Epithelial cell of proximal tubule (primary cell): ENCODE results near the gene VTA1. TPM values are rescaled to one million over a fixed set of nuclear protein-coding genes. Genes with fewer than 3 reads are reported as not detected.

Source experiments
- DNase-seq: peaks from one replicate; pipeline ENCODE4 v3.0.0-alpha.2; 2011; ENCODE audit warnings: low read depth
- H3K4me3 ChIP-seq: 2 replicates; pipeline ENCODE4 v1.5.1; 2011; ENCODE audit warnings: low read depth, mild to moderate bottlenecking, low read length
- total RNA-seq: library from RNA; depleted of rRNA; stranded (reverse); fragments of >200 nt; gene quantifications from 2 replicates; pipeline ENCODE4 v1.2.3, GENCODE V29; 2015
- TF ChIP-seq, protein P1 (sequence below): conservative IDR thresholded peaks from 2 replicates; pipeline ENCODE4 v1.5.1; 2012; ENCODE audit warnings: low read depth, mild to moderate bottlenecking, low read length

Gene VTA1
- total RNA-seq, 1 donor from 2014 or later = 48.2 TPM

DNA sequence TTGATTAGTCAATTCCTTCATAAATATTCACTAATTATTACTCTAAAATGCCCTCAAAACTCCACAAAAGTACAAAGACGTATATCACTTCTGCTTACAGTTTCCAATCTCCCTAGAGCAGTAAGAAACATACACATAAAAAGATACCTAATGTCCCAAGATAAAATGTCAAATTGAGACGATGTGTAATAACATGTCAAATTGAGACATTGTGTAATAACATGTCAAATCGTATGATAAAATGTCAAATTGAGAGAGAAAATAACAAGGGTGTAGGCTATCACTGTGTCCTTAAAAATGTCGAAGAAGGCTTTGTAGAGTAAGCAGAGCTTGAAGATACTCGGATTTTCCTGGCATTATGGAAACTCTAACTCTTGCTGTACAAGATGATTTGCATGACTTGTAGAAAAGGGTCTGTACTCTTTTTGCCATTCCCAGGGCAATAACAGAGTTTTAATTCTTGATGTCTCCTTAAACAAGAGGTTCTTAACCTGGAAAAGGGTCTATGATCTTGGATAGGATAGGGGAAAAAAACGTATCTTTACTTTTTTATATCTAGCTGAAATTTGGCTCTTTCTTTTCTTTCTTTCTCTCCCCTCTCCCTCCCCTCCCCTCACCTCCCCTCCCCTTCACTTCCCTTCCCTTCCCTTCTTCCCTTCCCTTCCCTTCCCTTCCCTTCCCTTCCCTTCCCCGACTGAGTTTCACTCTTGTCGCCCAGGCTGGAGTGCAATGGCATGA, 87.1 kb downstream of the VTA1 start:
- no peak overlapping the region for H3K4me3 ChIP-seq
- TF ChIP-seq, protein P1, sequence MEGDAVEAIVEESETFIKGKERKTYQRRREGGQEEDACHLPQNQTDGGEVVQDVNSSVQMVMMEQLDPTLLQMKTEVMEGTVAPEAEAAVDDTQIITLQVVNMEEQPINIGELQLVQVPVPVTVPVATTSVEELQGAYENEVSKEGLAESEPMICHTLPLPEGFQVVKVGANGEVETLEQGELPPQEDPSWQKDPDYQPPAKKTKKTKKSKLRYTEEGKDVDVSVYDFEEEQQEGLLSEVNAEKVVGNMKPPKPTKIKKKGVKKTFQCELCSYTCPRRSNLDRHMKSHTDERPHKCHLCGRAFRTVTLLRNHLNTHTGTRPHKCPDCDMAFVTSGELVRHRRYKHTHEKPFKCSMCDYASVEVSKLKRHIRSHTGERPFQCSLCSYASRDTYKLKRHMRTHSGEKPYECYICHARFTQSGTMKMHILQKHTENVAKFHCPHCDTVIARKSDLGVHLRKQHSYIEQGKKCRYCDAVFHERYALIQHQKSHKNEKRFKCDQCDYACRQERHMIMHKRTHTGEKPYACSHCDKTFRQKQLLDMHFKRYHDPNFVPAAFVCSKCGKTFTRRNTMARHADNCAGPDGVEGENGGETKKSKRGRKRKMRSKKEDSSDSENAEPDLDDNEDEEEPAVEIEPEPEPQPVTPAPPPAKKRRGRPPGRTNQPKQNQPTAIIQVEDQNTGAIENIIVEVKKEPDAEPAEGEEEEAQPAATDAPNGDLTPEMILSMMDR = no peak
- no peak for DNase-seq

DNA sequence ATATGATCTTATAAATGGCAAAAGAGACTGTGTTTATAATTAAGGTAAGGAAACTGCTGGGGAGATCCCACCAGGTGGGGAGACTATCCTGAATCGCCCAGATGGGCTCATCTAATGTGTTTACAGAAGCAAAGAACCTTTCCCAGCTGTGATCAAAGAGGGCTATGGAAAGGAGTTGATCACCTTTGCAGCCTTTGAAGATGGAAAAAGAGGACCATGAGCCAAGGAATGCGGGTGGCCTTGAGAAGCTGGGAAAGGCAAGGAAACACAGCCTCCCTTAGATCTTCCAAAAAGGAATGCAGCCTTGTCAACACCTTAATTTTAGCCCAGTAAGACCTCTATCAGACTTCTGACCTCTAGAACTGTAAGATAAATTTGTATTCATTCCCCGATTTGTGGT, 88.2 kb downstream of the VTA1 start:
- no peak overlapping the region for H3K4me3 ChIP-seq
- TF ChIP-seq, protein P1 = no peak
- no peak for DNase-seq

DNA sequence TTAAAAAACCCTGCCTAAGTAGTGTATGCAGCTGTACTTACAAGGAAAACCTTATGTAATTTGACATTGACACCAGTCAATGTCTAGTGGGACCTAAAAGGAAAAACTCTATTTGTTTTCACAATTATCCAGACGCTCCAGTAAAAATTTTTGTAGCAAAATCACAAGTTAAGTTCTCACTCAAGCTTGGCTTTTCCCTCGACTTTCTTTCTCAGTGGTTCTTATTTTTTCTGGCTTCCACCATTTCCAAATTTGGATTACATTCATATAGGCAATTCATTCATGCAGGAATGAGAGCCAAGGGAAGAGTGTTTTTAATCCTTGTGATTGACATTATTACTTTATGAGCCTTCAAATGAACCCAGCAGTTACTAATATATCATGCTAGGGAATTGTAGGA, 88.7 kb downstream of the VTA1 start:
- DNase-seq = no peak
- TF ChIP-seq, protein P1 = no peak
- H3K4me3 ChIP-seq = no peak overlapping the region

DNA sequence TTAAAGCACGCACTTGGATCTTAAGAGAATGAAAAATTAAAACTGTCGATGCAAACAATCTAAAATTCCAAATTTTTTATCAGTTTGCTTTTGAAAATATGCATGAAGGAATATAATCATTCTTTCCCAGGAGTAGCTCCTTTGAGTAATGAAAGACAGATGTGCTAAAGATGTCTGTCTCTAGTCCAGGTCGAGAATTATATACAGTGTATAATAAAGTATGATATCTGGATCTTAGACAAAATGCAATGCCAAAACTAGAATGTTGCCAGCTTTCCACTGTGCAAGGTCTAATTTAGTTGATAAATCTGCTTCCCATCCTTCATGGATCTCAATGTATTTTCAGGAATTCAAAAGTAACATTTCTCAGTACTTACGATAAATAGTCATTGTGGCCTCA, 89.6 kb downstream of the VTA1 start:
- H3K4me3 ChIP-seq = no peak overlapping the region
- no peak for DNase-seq
- TF ChIP-seq, protein P1 = no peak

DNA sequence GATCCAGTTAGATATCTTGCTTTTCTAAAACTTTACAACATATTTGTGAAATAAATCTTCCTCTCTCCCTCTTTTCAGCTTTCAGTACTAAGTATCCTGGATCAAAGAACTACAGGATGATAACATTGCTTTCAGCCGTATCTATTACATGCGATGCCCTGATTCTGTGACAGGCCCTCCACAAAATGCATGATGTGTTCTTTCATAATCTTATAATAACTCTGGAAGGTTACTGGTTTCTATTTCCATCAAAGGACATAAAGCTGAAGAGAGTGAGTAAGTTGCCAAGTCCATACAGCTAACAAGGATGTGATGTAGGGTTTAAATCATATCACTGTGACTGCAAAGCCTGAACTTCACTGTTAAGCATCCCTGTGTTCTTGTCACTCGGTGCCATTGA, 91.8 kb downstream of the VTA1 start:
- TF ChIP-seq, protein P1 = no peak
- H3K4me3 ChIP-seq = no peak overlapping the region
- DNase-seq = no peak

DNA sequence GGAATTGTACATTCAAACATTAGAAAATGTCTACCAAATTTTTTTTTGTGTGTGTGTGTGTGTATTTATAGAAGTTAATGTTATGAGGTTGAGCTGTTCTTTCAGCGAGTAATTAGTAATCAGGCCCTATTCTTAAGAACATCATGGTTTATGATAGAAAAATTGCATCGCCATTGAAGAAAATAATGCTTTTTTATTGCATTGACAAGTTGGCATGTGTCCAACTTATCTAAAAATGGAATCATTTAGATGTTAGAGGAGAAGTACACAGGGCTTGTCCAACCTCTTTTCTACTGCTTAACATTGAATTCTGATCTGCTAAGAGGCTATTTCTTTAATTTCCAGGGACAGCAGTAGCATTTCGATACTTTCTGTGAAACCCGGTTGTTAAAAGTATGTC, 93.1 kb downstream of the VTA1 start:
- TF ChIP-seq, protein P1 = no peak
- H3K4me3 ChIP-seq = no peak overlapping the region
- no peak for DNase-seq

DNA sequence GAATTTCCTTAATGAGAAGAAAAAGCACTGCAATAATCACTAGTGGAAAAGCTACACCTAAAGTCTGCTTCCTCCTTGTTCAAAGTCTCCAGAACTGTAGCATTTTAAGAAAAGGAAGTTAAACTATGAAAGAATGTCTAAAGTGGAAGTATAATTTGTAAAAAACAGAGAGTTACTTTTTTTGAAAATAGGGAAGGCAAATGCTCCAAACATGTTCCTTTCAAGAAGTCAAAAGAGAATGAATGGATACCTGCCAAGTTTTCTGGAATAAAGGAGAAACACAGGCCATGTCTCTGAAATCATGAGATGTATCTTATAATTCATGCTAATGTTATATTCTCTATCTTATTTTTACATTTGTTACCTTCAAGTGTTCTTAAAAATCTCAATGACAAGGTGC, 94.0 kb downstream of the VTA1 start:
- DNase-seq = no peak
- TF ChIP-seq, protein P1 = no peak
- H3K4me3 ChIP-seq = no peak overlapping the region
